Measurements from ENCODE around the gene GPC5. TPM values are rescaled to one million over a fixed set of nuclear protein-coding genes. Genes with fewer than 3 reads are reported as not detected.
A peak's percentile ranks its signal among the peaks of the same experiment; 100 is the strongest.
"Not testable (repeated sequence)": the region's sequence is repeated elsewhere in the genome, so short reads cannot be mapped to it uniquely, and the experiment has no call there.

The GPC5 gene
- under 1 TPM in 2 of 3 donors, not detected in 1; 0.13 to 0.16 TPM for total RNA-seq

- ATAC-seq (peak; percentile 98 to 100), DNase-seq (peak; percentile 85)
- Mint-ChIP-seq H3K4me3 (peak within 1 kb of the TSS; percentile 72), H3K36me3 (ENCODE audit: insufficient read depth) (no peaks in the 10 kb centered on the region), H3K4me1 (ENCODE audit: low read depth) (peaks cover 8% of the 10 kb centered on the region), H3K9me3 (no peaks in the 10 kb centered on the region), H3K27me3 (ENCODE audit: low read depth) (peaks cover 50% of the 10 kb centered on the region)
These were observed at the start of gene GPC5 for GRCh38 chr13:91398413-91399188. Gene GPC5 (plus strand): TSS chr13:91398621.

GRCh38 chr13:91348906-91349435 is 49.5 kb upstream of the GPC5 start:
- H3K9me3 Mint-ChIP-seq, result no peaks in the 10 kb centered on the region

GRCh38 chr13:91349992-91350911 is 48.2 kb upstream of the GPC5 start:
- Mint-ChIP-seq H3K9me3 (no peaks in the 10 kb centered on the region), H3K4me3 (peak overlapping the region; percentile 98), H3K36me3 (ENCODE audit: insufficient read depth) (peaks cover 56% of the 10 kb centered on the region), H3K27me3 (ENCODE audit: low read depth) (no peaks in the 10 kb centered on the region), H3K4me1 (ENCODE audit: low read depth) (peaks cover 40% of the 10 kb centered on the region)
- DNase-seq (no peak), ATAC-seq (no peak)

More at GRCh38 chr13:91348906-91349435, 49.5 kb upstream of the GPC5 start:
- peaks cover 39% of the 10 kb centered on the region for H3K4me1 Mint-ChIP-seq (ENCODE audit: low read depth)
- peaks cover 46% of the 10 kb centered on the region for H3K36me3 Mint-ChIP-seq (ENCODE audit: insufficient read depth)
- peak; percentile 38 to 39 for ATAC-seq
- DNase-seq, result peak; percentile 93
- H3K27me3 Mint-ChIP-seq (ENCODE audit: low read depth), result no peaks in the 10 kb centered on the region
- H3K4me3 Mint-ChIP-seq, result peak overlapping the region; percentile 98

GRCh38 chr13:91351123-91351522 is 47.3 kb upstream of the GPC5 start:
- Mint-ChIP-seq H3K4me1 (ENCODE audit: low read depth) (peaks cover 39% of the 10 kb centered on the region), H3K4me3 (peak overlapping the region; percentile 98), H3K9me3 (no peaks in the 10 kb centered on the region), H3K36me3 (ENCODE audit: insufficient read depth) (peaks cover 63% of the 10 kb centered on the region), H3K27me3 (ENCODE audit: low read depth) (no peaks in the 10 kb centered on the region)
- DNase-seq (no peak), ATAC-seq (no peak)

GRCh38 chr13:91351980-91352379 is 46.4 kb upstream of the GPC5 start:
- no peaks in the 10 kb centered on the region for H3K27me3 Mint-ChIP-seq (ENCODE audit: low read depth)
- DNase-seq (no peak), ATAC-seq (no peak)
- H3K4me1 Mint-ChIP-seq (ENCODE audit: low read depth), result peaks cover 42% of the 10 kb centered on the region
- no peaks in the 10 kb centered on the region for H3K9me3 Mint-ChIP-seq
- H3K36me3 Mint-ChIP-seq (ENCODE audit: insufficient read depth), result peaks cover 71% of the 10 kb centered on the region
- peak overlapping the region; percentile 98 for H3K4me3 Mint-ChIP-seq

- not testable (repeated sequence) for DNase-seq, ATAC-seq
These were observed 45.5 kb upstream of the GPC5 start for GRCh38 chr13:91352891-91353290.

GRCh38 chr13:91353494-91353893 is 44.9 kb upstream of the GPC5 start:
- H3K36me3 Mint-ChIP-seq (ENCODE audit: insufficient read depth), result peaks cover 79% of the 10 kb centered on the region
- H3K4me1 Mint-ChIP-seq (ENCODE audit: low read depth), result peaks cover 42% of the 10 kb centered on the region
- no peaks in the 10 kb centered on the region for H3K27me3 Mint-ChIP-seq (ENCODE audit: low read depth)
- ATAC-seq, result no peak
- peak overlapping the region; percentile 98 for H3K4me3 Mint-ChIP-seq
- DNase-seq, result no peak
- no peaks in the 10 kb centered on the region for H3K9me3 Mint-ChIP-seq

More at GRCh38 chr13:91352891-91353290, 45.5 kb upstream of the GPC5 start:
- not testable (repeated sequence) for H3K27me3 Mint-ChIP-seq (ENCODE audit: low read depth); H3K9me3 Mint-ChIP-seq
- H3K36me3 Mint-ChIP-seq (ENCODE audit: insufficient read depth), result peaks cover 77% of the 10 kb centered on the region
- H3K4me3 Mint-ChIP-seq, result peak overlapping the region; percentile 98
- H3K4me1 Mint-ChIP-seq (ENCODE audit: low read depth), result peaks cover 42% of the 10 kb centered on the region

- peak in 1 of 2 donors; percentile 17 for ATAC-seq
- DNase-seq, result no peak
- Mint-ChIP-seq H3K4me1 (ENCODE audit: low read depth) (peaks cover 38% of the 10 kb centered on the region), H3K27me3 (ENCODE audit: low read depth) (no peaks in the 10 kb centered on the region), H3K9me3 (no peaks in the 10 kb centered on the region), H3K4me3 (no peak overlapping the region), H3K36me3 (ENCODE audit: insufficient read depth) (peaks cover 67% of the 10 kb centered on the region)
These were observed 43.2 kb upstream of the GPC5 start for GRCh38 chr13:91355099-91355825.

- no peaks in the 10 kb centered on the region for H3K9me3 Mint-ChIP-seq
- H3K4me3 Mint-ChIP-seq, result no peak overlapping the region
- ATAC-seq (peak; percentile 5 to 13), DNase-seq (no peak)
- H3K27me3 Mint-ChIP-seq (ENCODE audit: low read depth), result no peaks in the 10 kb centered on the region
- peaks cover 59% of the 10 kb centered on the region for H3K36me3 Mint-ChIP-seq (ENCODE audit: insufficient read depth)
- peaks cover 33% of the 10 kb centered on the region for H3K4me1 Mint-ChIP-seq (ENCODE audit: low read depth)
These were observed 42.4 kb upstream of the GPC5 start for GRCh38 chr13:91355826-91356710.

- no peak for DNase-seq
- Mint-ChIP-seq H3K36me3 (ENCODE audit: insufficient read depth) (peaks cover 53% of the 10 kb centered on the region), H3K27me3 (ENCODE audit: low read depth) (no peaks in the 10 kb centered on the region), H3K4me1 (ENCODE audit: low read depth) (peaks cover 25% of the 10 kb centered on the region), H3K9me3 (no peaks in the 10 kb centered on the region), H3K4me3 (peak overlapping the region; percentile 8)
- ATAC-seq, result peak in 1 of 2 donors; percentile 12
These were observed 41.4 kb upstream of the GPC5 start for GRCh38 chr13:91356919-91357612.

- Mint-ChIP-seq H3K36me3 (ENCODE audit: insufficient read depth) (peaks cover 47% of the 10 kb centered on the region), H3K9me3 (no peaks in the 10 kb centered on the region), H3K27me3 (ENCODE audit: low read depth) (no peaks in the 10 kb centered on the region), H3K4me3 (peak overlapping the region; percentile 21), H3K4me1 (ENCODE audit: low read depth) (peaks cover 23% of the 10 kb centered on the region)
- DNase-seq (no peak), ATAC-seq (no peak)
These were observed 40.6 kb upstream of the GPC5 start for GRCh38 chr13:91357613-91358386.

GRCh38 chr13:91358387-91358782 is 40.0 kb upstream of the GPC5 start:
- ATAC-seq, result no peak
- no peak overlapping the region for H3K4me3 Mint-ChIP-seq
- no peak for DNase-seq
- peaks cover 21% of the 10 kb centered on the region for H3K4me1 Mint-ChIP-seq (ENCODE audit: low read depth)
- peaks cover 42% of the 10 kb centered on the region for H3K36me3 Mint-ChIP-seq (ENCODE audit: insufficient read depth)
- H3K9me3 Mint-ChIP-seq, result no peaks in the 10 kb centered on the region
- no peaks in the 10 kb centered on the region for H3K27me3 Mint-ChIP-seq (ENCODE audit: low read depth)

All from activated T-cell treated with anti-CD3 and anti-CD28 coated beads, Interleukin-2, amount 50 U/mL, for 4 hours (primary cell).